Transverse colon (tissue), 3 donors: Measurements from ENCODE around the gene TFB2M.

Experiments used
- POLR2A ChIP-seq: fragments of 450-650 bp; IDR thresholded peaks from one replicate; pipeline ENCODE4 v1.6.1; 2016; ENCODE audit warnings: antibody characterized with exemption, mild to moderate bottlenecking, moderate library complexity
- POLR2AphosphoS5 ChIP-seq, 3 donors: sonication (generic); formaldehyde crosslinking; IDR thresholded peaks; one replicate each; pipeline ENCODE4 v1.6.1; 2016; ENCODE audit warnings: antibody characterized with exemption in 3 of 3

DNA sequence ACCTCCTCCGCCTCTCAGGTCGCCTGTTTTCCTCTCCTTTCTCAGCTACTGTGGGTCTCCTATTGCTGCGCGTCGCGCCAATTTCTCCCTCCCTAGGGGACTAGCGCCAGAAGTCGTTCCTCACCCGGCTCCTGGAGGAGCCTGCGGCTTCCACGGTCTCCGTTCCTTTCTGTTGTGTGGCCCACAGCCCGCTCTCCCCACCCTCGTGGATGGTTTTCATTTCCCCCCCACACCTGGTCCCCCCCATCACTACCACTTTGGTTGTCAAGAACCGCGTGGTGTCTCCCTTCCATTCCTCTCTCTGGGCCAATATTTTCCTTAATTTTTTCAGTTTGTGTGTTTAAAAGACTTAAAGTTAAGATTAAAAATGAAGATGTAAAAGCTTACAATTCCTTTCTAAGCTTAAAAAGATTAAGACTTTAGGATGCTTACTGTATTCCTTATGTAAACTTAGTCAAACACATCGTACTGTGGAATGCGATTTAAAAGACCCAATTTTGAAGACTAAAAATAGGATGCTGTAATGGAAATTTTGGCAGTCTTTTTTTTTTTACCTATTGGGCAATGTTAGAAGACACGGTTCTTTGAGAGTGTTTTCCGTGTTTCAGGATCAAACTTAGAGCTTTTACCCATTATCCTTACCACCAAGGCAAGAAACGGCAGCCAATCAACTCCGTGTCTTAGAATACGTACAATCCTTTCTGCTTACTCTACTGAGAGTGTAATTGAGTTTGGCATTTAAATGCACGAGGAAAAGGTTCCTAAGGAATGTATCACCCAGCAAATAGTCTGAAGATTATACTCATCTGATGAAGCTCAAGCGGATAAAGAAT lies 968 bp upstream of the TFB2M start:
- TF ChIP-seq POLR2AphosphoS5 (IDR thresholded peaks at IDR 0.05): peak in 2 of 3 donors; percentile 18
- TF ChIP-seq POLR2A: no peak
